Colonic mucosa (tissue), 4 donors: ENCODE data around the gene ALPG. TPM values are rescaled to one million over a fixed set of nuclear protein-coding genes. Genes with fewer than 3 reads are reported as not detected.
"Not testable (repeated sequence)": the region's sequence is repeated elsewhere in the genome, so short reads cannot be mapped to it uniquely, and the experiment has no call there.

ENCODE experiments used
- DNase-seq: peaks from one replicate; pipeline ENCODE4 v3.0.0-alpha.2; 2020
- H3K27ac ChIP-seq: fragments of 200-600 bp; one replicate; pipeline ENCODE4 v1.8.0; 2021
- H3K27me3 ChIP-seq: fragments of 200-600 bp; one replicate; pipeline ENCODE4 v1.8.0; 2021
- H3K36me3 ChIP-seq: fragments of 200-600 bp; one replicate; pipeline ENCODE4 v1.8.0; 2021
- H3K4me1 ChIP-seq: fragments of 200-600 bp; one replicate; pipeline ENCODE4 v1.8.0; 2021; ENCODE audit warnings: mild to moderate bottlenecking
- H3K4me3 ChIP-seq: fragments of 200-600 bp; one replicate; pipeline ENCODE4 v1.8.0; 2021
- H3K9ac ChIP-seq, 2 donors: one replicate each; pipeline ENCODE4 v1.7.0; 2013; ENCODE audit warnings: control low read depth in 2 of 2, low read depth in 2 of 2, low read length in 2 of 2
- H3K9me3 ChIP-seq: fragments of 200-600 bp; one replicate; pipeline ENCODE4 v1.8.0; 2021
- intact Hi-C: fragments of 100-400 bp; cut with DNase I; formaldehyde crosslinking; loops from one replicate; pipeline ENCODE4 v1.14.1; 2022
- total RNA-seq, 2 donors: library from RNA; stranded (reverse); fragmentation: NEBNext Ultra II Directional in 1 of 2; extraction: Animal tissue kit (Norgen Biotek cat#: 25700) in 1 of 2; gene quantifications; one replicate each; pipeline ENCODE4 v1.2.1, GENCODE V29; 2021
- TF ChIP-seq, protein P1 (sequence below): fragments of 200-600 bp; IDR thresholded peaks from one replicate; pipeline ENCODE4 v1.8.0; 2022; ENCODE audit warnings: antibody characterized with exemption, mild to moderate bottlenecking
- donor health status: healthy.
- donor health status: DM: no; HTN: no; CAD: no.
- donor health status: DM: no; HTN: no; CAD: no.

ALPG gene
- total RNA-seq, 2 donors from 2014 or later, result 1.7 to 3.3 TPM

DNA sequence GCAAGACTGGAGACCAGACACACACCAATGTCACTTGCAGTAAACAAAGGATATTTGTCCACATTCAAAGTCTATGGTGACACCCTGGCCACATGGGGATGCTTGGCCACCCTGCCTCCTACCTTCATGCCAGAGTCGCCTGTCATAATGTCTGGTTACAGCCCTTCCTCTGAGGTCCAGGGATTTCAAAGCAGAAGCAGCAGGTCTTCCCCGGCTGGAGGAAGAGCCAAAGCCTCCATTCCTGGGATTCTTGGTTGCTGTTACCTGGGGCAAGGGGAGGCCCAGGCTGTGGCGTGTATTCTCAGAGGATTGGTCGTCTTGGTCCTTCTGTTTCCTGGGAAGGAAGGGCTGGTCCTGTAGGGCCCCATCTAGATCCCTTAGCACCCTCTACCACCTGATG is 30.4 kb upstream of the ALPG start:
- no peak overlapping the region for H3K4me3 ChIP-seq
- no peaks in the 10 kb centered on the region for H3K36me3 ChIP-seq
- no peaks in the 10 kb centered on the region for H3K27me3 ChIP-seq
- TF ChIP-seq, protein P1, sequence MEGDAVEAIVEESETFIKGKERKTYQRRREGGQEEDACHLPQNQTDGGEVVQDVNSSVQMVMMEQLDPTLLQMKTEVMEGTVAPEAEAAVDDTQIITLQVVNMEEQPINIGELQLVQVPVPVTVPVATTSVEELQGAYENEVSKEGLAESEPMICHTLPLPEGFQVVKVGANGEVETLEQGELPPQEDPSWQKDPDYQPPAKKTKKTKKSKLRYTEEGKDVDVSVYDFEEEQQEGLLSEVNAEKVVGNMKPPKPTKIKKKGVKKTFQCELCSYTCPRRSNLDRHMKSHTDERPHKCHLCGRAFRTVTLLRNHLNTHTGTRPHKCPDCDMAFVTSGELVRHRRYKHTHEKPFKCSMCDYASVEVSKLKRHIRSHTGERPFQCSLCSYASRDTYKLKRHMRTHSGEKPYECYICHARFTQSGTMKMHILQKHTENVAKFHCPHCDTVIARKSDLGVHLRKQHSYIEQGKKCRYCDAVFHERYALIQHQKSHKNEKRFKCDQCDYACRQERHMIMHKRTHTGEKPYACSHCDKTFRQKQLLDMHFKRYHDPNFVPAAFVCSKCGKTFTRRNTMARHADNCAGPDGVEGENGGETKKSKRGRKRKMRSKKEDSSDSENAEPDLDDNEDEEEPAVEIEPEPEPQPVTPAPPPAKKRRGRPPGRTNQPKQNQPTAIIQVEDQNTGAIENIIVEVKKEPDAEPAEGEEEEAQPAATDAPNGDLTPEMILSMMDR, result no peak
- H3K4me1 ChIP-seq, result no peaks in the 10 kb centered on the region
- H3K27ac ChIP-seq, result no peak overlapping the region
- intact Hi-C loops, result no loop called here
- H3K9me3 ChIP-seq, result no peaks in the 10 kb centered on the region
- no peak overlapping the region for H3K9ac ChIP-seq
- DNase-seq, result no peak

DNA sequence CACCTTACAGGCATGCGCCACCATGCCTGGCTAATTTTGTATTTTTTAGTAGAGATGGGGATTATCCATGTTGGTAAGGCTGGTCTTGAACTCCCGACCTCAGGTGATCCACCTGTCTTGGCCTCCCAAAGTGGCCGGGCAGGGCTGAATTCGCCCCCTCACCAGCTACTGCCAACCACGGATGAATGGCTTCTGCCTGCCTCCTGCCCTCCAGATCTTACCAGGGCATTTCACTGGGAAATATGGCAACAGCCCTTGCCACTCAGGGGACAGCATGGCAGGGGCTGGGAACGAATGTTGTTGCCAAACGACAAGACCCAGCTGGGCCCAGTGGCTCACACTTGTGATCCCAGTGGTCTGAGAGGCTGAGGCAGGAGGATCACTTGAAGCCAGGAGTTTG is 29.9 kb upstream of the ALPG start:
- TF ChIP-seq, protein P1, result no peak
- Histone ChIP-seq H3K27me3 (peaks cover 2% of the 10 kb centered on the region), H3K36me3 (no peaks in the 10 kb centered on the region), H3K4me3 (no peak overlapping the region), H3K9me3 (no peaks in the 10 kb centered on the region), H3K27ac (no peak overlapping the region), H3K4me1 (no peaks in the 10 kb centered on the region), H3K9ac (no peak overlapping the region)
- intact Hi-C loops, result no loop called here
- DNase-seq, result no peak

DNA sequence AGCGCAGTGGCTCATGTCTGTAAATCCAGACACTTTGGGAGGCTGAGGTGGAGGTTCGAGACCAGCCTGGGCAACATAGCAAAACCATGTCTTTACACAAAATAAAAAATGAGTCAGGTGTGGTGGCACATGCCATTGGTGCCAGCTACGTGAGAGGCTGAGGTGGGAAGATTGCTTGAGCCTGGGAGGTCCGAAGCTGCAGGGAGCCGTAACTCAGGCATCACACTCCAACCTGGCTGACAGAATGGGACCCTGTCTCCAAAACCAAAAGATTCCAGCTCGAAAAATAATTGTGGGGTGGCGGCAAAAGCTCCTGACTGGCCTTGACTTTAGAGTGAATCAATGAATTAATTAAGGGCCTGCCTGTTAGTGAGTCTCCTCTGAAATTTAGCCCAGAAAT is 29.3 kb upstream of the ALPG start:
- TF ChIP-seq, protein P1, result no peak
- peaks cover 8% of the 10 kb centered on the region for H3K27me3 ChIP-seq
- no peak overlapping the region for H3K9ac ChIP-seq
- H3K9me3 ChIP-seq, result no peaks in the 10 kb centered on the region
- no peak overlapping the region for H3K27ac ChIP-seq
- H3K36me3 ChIP-seq, result no peaks in the 10 kb centered on the region
- H3K4me1 ChIP-seq, result no peaks in the 10 kb centered on the region
- intact Hi-C loops, result no loop called here
- no peak for DNase-seq
- no peak overlapping the region for H3K4me3 ChIP-seq

DNA sequence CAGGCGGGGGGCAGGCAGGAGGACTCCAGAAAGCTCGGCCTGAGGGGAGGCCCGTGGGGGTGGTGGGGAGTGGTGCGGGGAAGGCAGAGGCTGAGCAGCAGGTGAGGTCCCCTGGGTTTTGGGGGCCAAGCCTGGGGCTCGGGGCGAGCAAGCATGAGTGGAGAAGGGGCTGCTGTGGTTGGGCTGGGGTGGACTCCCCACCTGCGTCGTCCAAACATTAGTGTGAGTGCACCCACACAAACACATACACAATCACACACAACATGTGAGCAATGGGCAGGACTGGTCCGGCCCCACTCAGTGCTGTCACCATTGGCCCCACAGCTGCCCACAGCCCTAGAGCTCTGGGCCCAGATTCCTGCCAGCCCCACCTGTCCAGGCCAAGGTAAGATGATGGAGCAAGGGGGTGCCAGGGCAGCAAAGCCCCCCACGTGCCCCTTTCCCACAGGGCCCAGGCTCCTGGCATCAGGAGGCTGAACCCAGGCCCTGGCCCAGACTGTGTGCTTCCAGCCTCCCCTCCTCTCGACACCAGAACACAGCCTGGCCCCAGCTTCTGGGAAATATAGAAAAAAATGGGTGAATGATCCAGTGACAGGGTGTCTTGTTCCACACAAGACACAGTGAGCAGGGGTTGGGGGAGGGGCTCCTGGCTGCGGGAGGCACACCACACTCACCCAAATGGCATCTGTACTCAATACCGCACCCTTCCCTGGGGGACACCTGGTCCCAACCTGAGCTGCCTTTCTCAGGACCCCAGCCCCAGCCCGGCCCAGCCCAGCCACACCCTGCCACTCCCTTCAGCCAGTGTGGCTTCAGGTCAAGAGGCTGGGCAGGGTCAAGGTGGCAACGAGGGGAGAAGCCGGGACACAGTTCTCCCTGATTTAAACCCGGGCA is 28.6 kb upstream of the ALPG start:
- H3K36me3 ChIP-seq, result no peaks in the 10 kb centered on the region
- peaks cover 8% of the 10 kb centered on the region for H3K27me3 ChIP-seq
- TF ChIP-seq, protein P1, result no peak
- H3K4me3 ChIP-seq, result no peak overlapping the region
- H3K27ac ChIP-seq, result no peak overlapping the region
- H3K9ac ChIP-seq, result no peak overlapping the region
- no peak for DNase-seq
- intact Hi-C loops, result no loop called here
- H3K4me1 ChIP-seq, result no peaks in the 10 kb centered on the region
- no peaks in the 10 kb centered on the region for H3K9me3 ChIP-seq

DNA sequence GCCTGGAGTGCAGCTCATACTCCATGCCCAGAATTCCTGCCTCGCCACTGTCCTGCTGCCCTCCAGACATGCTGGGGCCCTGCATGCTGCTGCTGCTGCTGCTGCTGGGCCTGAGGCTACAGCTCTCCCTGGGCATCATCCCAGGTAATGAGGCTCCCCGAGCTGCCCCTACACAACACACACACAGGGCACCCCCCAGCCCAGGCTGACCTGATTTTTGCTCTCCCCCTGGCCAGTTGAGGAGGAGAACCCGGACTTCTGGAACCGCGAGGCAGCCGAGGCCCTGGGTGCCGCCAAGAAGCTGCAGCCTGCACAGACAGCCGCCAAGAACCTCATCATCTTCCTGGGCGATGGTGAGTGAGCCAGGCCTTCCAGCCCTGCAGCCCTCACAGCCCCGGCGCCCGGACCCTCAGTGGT is 27.9 kb upstream of the ALPG start, which contains the start of gene ALPP:
ALPP (plus strand) TSS at position 17 of the 417 bp plus-strand sequence; CDS start at position 69, 52 bp downstream.
- DNase-seq, intact Hi-C loops, H3K4me3 ChIP-seq, H3K9ac ChIP-seq, H3K4me1 ChIP-seq, H3K36me3 ChIP-seq, H3K9me3 ChIP-seq, H3K27ac ChIP-seq: not testable (repeated sequence)
- H3K27me3 ChIP-seq, result peaks cover 12% of the 10 kb centered on the region

DNA sequence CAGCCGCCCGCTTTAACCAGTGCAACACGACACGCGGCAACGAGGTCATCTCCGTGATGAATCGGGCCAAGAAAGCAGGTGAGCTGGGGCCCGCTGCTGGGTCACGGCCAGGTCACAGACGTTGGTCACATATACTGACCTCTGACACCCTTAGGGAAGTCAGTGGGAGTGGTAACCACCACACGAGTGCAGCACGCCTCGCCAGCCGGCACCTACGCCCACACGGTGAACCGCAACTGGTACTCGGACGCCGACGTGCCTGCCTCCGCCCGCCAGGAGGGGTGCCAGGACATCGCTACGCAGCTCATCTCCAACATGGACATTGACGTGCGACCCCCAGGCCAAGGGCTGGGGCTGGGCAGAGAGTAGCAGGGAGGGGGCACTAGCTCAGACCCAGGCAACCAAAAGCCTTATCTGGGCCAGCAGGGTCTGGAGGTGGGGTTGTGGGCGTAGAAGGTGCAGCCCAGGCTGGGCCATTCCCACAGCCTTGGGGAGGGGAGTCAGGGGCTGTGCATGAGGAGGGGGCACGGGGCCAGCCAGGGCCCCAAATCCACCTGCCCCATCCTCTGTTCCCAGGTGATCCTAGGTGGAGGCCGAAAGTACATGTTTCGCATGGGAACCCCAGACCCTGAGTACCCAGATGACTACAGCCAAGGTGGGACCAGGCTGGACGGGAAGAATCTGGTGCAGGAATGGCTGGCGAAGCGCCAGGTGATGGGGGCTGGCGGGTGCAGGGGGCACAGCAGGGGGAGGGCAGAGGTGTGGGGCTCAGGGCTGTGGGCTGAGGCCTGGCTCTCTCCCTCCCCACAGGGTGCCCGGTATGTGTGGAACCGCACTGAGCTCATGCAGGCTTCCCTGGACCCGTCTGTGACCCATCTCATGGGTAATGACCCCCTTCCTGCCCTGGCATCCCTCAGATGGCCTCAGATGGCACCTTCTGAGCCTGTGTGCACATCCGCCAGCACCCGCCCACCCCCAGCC is 26.7 kb upstream of the ALPG start:
- H3K27ac ChIP-seq, H3K4me1 ChIP-seq, intact Hi-C loops, H3K9ac ChIP-seq, DNase-seq, H3K9me3 ChIP-seq, H3K36me3 ChIP-seq, H3K4me3 ChIP-seq: not testable (repeated sequence)
- H3K27me3 ChIP-seq, result peaks cover 21% of the 10 kb centered on the region

DNA sequence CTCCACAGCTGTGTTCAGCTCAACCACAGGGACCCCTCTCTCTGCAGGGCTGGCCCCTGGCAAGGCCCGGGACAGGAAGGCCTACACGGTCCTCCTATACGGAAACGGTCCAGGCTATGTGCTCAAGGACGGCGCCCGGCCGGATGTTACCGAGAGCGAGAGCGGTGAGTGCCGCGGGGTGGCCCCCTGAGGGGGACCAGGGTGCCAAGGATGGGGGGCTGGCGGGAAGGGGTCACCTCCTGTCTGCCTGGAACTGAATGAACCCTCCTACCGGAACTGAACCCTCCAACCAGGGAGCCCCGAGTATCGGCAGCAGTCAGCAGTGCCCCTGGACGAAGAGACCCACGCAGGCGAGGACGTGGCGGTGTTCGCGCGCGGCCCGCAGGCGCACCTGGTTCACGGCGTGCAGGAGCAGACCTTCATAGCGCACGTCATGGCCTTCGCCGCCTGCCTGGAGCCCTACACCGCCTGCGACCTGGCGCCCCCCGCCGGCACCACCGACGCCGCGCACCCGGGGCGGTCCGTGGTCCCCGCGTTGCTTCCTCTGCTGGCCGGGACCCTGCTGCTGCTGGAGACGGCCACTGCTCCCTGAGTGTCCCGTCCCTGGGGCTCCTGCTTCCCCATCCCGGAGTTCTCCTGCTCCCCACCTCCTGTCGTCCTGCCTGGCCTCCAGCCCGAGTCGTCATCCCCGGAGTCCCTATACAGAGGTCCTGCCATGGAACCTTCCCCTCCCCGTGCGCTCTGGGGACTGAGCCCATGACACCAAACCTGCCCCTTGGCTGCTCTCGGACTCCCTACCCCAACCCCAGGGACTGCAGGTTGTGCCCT is 25.2 kb upstream of the ALPG start:
- H3K4me3 ChIP-seq, result not testable (repeated sequence)

More for the DNA sequence above, 25.2 kb upstream of the ALPG start:
- H3K4me1 ChIP-seq, DNase-seq, H3K9ac ChIP-seq, H3K9me3 ChIP-seq, intact Hi-C loops, H3K27ac ChIP-seq, H3K36me3 ChIP-seq: not testable (repeated sequence)
- peaks cover 34% of the 10 kb centered on the region for H3K27me3 ChIP-seq
